DMS53 treated with DMSO at 0.1 percent for 48 hours (cell line): ENCODE data around the gene FHIT.

Source experiments
- DNase-seq: peaks from one replicate; lab custom pipeline; 2025; ENCODE audit not compliant: unreplicated experiment; lab: John Stamatoyannopoulos, UW

FHIT gene

GRCh38 chr3:60652829-60653228 lies 598.4 kb downstream of the FHIT start:
- no peak for DNase-seq

- DNase-seq, result no peak
Measured at GRCh38 chr3:60651799-60652198, 599.5 kb downstream of the FHIT start.

- no peak for DNase-seq
Measured at GRCh38 chr3:60650171-60650570, 601.1 kb downstream of the FHIT start.

GRCh38 chr3:60645801-60646200 lies 605.5 kb downstream of the FHIT start:
- no peak for DNase-seq

GRCh38 chr3:60643831-60644230 lies 607.4 kb downstream of the FHIT start:
- DNase-seq, result no peak

- DNase-seq, result no peak
Measured at GRCh38 chr3:60641354-60641753, 609.9 kb downstream of the FHIT start.

- DNase-seq, result no peak
Measured at GRCh38 chr3:60636846-60637245, 614.4 kb downstream of the FHIT start.

GRCh38 chr3:60633644-60634043 lies 617.6 kb downstream of the FHIT start:
- DNase-seq, result no peak

GRCh38 chr3:60631509-60631908 lies 619.7 kb downstream of the FHIT start:
- DNase-seq, result no peak

GRCh38 chr3:60630953-60631352 lies 620.3 kb downstream of the FHIT start:
- DNase-seq, result no peak

GRCh38 chr3:60629816-60630215 lies 621.4 kb downstream of the FHIT start:
- DNase-seq, result no peak

GRCh38 chr3:60622349-60622748 lies 628.9 kb downstream of the FHIT start:
- no peak for DNase-seq

GRCh38 chr3:60617188-60617587 lies 634.1 kb downstream of the FHIT start:
- no peak for DNase-seq

- no peak for DNase-seq
Measured at GRCh38 chr3:60613769-60614303, 637.4 kb downstream of the FHIT start.

GRCh38 chr3:60610441-60611112 lies 640.7 kb downstream of the FHIT start:
- no peak for DNase-seq

GRCh38 chr3:60609446-60609845 lies 641.8 kb downstream of the FHIT start:
- DNase-seq, result no peak

- DNase-seq, result no peak
Measured at GRCh38 chr3:60603860-60604259, 647.4 kb downstream of the FHIT start.

- no peak for DNase-seq
Measured at GRCh38 chr3:60600848-60601247, 650.4 kb downstream of the FHIT start.

- no peak for DNase-seq
Measured at GRCh38 chr3:60599586-60599985, 651.7 kb downstream of the FHIT start.

GRCh38 chr3:60598671-60599070 lies 652.6 kb downstream of the FHIT start:
- DNase-seq, result no peak

GRCh38 chr3:60594025-60594424 lies 657.2 kb downstream of the FHIT start:
- DNase-seq, result no peak

- no peak for DNase-seq
Measured at GRCh38 chr3:60591267-60591666, 660.0 kb downstream of the FHIT start.

GRCh38 chr3:60588806-60589205 lies 662.4 kb downstream of the FHIT start:
- no peak for DNase-seq
